ENCODE results near the gene IGFL3. TPM values are rescaled to one million over a fixed set of nuclear protein-coding genes. Genes with fewer than 3 reads are reported as not detected.

IGFL3 gene
- total RNA-seq, 1 experiment from 2014 or later = not detected

- DNase-seq (ENCODE audit: low spot score) = peak; percentile 99
These were observed 47.3 kb downstream of the IGFL3 start for GRCh38 chr19:46076951-46077814.

GRCh38 chr19:46076031-46076880 lies 48.2 kb downstream of the IGFL3 start:
- peak; percentile 60 for DNase-seq (ENCODE audit: low spot score)

GRCh38 chr19:46073268-46073922 lies 51.1 kb downstream of the IGFL3 start:
- DNase-seq (ENCODE audit: low spot score) = no peak

Other genes starting within 250 kb of the IGFL3 start
- 119 and 125 TPM in 2 replicates for gene IRF2BP1, start 238.5 kb downstream of the IGFL3 start, total RNA-seq (2014; rRNA removed; shearing (Covaris generic))
- 8.5 and 10.2 TPM in 2 replicates for gene MYPOP, start 222.1 kb downstream of the IGFL3 start, total RNA-seq (2014; rRNA removed; shearing (Covaris generic))
- gene NANOS2, start 209.9 kb downstream of the IGFL3 start, total RNA-seq (2014; rRNA removed; shearing (Covaris generic)) = not detected in 2 replicates
- gene NOVA2, start 150.8 kb downstream of the IGFL3 start, total RNA-seq (2014; rRNA removed; shearing (Covaris generic)) = not detected in 2 replicates
- gene CCDC61, start 129.2 kb downstream of the IGFL3 start, total RNA-seq (2014; rRNA removed; shearing (Covaris generic)) = 20.3 and 24.4 TPM in 2 replicates
- gene PGLYRP1, start 101.6 kb downstream of the IGFL3 start, total RNA-seq (2014; rRNA removed; shearing (Covaris generic)) = not detected in 2 replicates
- gene IGFL4, start 83.7 kb downstream of the IGFL3 start, total RNA-seq (2014; rRNA removed; shearing (Covaris generic)) = 4.2 and 6.8 TPM in 2 replicates
- gene IGFL2, start 23.6 kb upstream of the IGFL3 start, total RNA-seq (2014; rRNA removed; shearing (Covaris generic)) = 1.1 and 1.6 TPM in 2 replicates
- gene IGFL1, start 105.1 kb upstream of the IGFL3 start, total RNA-seq (2014; rRNA removed; shearing (Covaris generic)) = not detected in 2 replicates
- not detected in 2 replicates for gene HIF3A, start 172.4 kb upstream of the IGFL3 start, total RNA-seq (2014; rRNA removed; shearing (Covaris generic))
- gene PPP5C, start 222.4 kb upstream of the IGFL3 start, total RNA-seq (2014; rRNA removed; shearing (Covaris generic)) = 221 and 224 TPM in 2 replicates

Data from HT-29 (cell line).